Hematopoietic multipotent progenitor cell (in vitro differentiated cells): ENCODE data around the gene METTL15. TPM values are rescaled to one million over a fixed set of nuclear protein-coding genes. Genes with fewer than 3 reads are reported as not detected.
A peak's percentile ranks its signal among the peaks of the same experiment; 100 is the strongest.
"Not testable (repeated sequence)": the region's sequence is repeated elsewhere in the genome, so short reads cannot be mapped to it uniquely, and the experiment has no call there.

Experiments
- DNase-seq, 3 donors: peaks; one replicate each; pipeline ENCODE4 v3.0.0-alpha.2; 2011 to 2015; ENCODE audit warnings: low read depth in 2 of 3, low spot score in 2 of 3
- total RNA-seq: library from RNA; depleted of rRNA; stranded (reverse); fragments of >200 nt; gene quantifications from one replicate; pipeline ENCODE4 v1.2.3, GENCODE V29; 2012

The METTL15 gene
- total RNA-seq, 1 donor: 8.1 TPM

DNA sequence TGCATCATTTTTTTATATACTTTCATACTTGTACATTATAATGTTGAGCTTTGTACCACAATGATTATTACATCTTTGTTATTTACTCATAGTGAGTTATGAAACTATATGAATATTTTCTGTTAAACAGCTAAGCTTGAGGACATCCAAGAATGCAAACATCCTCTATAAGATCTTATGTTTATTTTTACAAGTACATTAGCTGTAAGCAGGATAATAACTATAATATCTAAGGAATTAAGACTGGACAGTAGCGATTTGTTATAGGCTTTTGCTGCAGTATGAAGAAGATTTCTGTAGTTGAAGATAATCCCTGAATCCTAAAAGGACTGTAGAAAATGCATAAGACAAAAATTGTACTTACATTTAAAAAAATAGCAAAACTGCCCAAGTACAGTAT lies 176.0 kb downstream of the METTL15 start:
- DNase-seq: no peak

DNA sequence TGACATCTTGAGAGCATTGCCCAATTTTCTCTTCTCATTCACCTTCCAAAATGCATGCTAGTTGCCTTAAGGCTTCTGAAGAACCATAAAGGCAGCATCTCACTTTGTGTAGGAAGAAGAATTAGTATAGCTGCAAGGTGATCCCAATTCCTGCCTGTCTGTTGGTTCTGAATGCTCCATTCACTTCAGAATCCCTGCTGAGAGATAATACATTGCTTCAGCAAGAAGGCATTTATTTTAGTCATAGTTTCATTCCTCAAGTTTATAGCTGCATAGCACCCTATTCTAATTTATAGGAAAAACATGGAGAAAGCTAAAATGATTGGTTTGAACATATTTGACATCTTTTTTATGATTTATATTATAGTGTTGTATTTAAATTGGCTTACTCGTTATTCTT lies 181.3 kb downstream of the METTL15 start:
- DNase-seq: no peak

DNA sequence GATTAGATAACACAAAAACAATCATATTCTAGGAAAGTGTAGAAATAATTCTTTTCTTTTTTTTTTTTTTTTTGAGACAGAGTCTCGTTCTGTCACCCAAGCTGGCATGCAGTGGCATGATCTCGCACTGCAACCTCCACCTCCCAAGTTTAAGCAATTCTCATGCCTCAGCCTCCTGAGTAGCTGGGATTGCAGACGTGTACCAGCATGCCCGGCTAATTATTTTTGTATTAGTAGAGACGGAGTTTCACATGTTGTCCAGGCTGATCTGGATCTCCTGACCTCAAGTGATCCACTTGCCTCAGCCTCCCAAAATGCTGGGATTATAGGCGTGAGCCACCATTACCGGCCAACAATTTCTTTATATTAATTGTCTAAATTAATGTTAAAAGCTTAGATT lies 182.8 kb downstream of the METTL15 start:
- not testable (repeated sequence) for DNase-seq

DNA sequence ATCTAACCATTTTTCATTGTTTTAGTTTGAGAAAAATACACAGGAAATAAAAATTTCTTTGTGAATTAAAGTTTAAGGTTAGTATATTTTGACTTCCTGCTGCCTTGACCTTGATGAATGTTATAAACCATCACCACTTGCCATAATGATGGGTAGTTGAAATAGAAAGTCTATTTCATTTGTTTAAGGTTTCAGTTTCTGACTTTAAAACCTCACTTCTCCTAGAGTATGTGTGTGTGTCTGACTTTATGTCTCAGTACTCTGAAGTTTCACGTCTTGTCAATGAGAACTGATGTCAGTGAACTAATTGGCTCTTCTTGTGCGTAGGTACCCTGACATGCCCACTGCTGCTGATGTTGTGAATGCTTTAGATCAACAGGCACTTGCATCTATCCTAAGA lies 188.2 kb downstream of the METTL15 start:
- no peak for DNase-seq

DNA sequence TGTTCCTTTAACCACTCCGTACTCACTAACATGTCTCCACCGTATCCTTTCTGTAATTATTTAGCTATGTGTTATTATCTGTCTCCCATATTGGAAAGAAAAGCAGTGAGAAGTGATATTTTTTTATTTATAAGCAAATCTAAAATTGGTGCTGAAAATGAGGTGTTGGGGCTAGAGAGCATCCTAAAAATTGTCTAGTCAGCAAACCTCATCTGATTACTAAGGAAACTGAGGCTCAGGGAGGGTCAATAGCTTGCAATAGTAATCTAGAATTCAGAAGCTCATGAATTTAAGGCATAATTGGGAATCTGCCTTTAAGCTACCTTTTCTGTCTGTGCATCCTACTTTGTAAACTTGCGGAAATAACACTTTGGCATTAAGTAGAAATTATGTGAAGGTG lies 190.0 kb downstream of the METTL15 start:
- DNase-seq: no peak

DNA sequence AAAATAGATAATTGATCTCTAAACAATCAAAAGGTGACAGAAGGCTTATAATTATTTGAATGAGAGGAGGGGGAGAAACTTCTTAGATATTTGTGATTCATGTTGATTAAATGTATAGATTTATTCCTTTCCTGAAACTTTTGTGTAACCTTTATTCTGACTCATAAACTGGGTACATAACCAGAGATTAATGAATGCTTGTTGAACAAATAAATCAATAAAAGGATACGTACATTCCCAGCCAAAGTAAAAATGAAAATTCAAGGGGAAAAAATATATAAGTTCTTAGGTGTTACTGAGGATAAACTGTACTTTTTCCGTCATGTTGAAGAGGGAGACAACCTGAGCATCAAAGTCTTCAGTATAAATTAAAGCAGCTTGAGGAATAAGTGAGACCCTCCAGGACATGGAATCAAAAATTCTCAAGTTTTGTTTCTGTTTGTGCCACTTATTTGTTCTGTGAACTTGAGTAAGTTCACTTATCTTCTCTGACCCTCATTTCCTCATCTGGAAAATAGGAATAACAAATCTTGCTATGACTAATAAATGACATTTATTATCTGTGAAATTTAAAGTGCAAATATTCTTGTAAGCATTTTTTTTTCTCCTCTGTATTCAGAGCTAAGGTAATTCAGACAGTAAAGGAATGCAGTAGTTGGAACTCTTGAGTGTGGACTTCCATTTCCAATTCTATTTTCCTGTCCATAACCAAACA lies 195.4 kb downstream of the METTL15 start:
- DNase-seq: no peak

DNA sequence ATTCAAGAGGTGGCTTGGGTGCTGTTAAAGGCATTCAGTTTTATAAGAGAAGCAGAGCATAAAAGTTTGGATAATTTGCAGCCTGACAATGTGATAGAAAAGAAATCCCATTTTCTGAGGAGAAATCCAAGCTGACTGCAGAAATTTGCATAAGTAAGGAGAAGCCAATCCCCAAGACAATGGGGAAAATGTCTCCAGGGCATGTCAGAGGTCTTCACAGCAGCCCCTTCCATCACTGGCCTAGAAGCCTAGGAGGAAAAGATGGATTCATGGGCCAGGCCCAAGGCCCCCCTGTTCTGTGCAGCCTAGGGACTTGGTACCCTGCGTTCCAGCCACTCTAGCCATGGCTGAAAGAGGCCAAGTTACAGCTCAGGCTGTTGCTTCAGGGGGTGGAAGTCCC lies 207.3 kb downstream of the METTL15 start:
- DNase-seq: no peak

DNA sequence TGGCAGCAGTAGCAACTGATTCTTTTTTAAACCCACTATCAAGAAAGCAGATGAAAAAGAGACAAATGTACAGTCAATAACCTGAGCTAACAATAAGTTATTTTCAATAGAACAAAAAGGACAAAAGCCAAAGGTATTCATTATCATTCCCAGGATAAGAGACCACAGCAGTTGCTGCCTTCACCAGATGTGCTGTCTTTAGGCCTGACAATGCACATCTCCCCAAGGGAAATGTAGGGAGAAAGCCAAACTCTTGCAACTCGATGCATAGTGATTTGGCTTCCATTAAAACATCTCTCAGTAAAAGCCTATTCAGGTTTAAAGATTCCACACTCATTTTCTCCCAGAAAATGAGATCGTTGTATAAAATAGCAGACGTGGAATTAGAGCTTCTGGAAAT lies 210.7 kb downstream of the METTL15 start:
- DNase-seq: no peak

DNA sequence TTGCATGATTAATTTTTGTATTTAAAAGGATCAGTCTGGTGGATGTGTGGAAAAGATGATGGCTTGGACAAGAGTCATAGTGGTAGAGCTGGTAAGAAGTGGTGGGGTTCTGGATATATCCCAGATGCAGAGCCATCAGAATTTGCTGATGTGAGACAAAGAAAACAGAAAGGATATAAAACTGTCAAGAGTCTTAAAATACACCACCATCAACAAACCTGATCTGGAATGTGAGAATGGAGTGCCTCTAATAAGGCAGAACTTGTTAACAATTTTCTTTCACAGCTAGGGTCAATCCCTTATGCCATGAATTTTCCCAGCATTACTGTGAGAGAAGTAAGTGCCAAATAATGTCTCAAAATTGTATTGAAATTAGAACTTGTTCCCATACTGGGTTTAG lies 215.4 kb downstream of the METTL15 start:
- no peak for DNase-seq

DNA sequence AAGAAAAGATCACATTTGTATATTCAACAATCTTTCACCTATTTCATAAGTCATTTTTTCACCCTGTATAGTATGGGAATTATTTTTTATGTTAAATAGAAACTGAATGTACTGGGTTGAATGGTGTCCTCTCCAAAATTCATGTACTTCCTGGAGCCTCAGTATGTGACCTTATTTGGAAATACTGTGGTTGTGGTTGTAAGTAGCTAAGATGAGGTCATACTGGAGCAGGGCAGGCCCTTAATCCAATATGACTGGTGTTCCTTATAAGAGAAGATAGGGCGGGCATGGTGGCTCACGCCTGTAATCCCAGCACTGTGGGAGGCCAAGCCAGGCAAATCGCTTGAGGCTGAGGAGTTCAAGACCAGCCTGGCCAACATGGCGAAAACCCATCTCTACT lies 224.2 kb downstream of the METTL15 start:
- not testable (repeated sequence) for DNase-seq

DNA sequence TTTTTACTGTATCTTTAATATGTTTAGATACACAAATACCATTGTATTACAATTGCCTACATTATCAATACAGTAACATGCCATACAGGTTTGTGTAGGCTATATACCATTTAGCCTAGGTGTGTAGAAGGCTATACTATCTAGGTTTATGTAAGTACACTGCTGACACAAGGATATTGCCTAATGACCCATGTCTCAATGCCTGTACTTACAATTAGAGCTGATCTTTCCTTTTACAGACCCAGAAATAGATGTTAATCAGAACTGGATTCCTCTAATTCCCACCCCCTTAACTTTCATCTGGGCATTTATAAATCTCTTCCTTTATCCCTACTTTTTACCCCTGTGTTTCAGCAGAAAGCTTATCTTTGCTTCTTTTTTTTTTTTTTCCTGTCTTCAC lies 229.5 kb downstream of the METTL15 start:
- no peak for DNase-seq

DNA sequence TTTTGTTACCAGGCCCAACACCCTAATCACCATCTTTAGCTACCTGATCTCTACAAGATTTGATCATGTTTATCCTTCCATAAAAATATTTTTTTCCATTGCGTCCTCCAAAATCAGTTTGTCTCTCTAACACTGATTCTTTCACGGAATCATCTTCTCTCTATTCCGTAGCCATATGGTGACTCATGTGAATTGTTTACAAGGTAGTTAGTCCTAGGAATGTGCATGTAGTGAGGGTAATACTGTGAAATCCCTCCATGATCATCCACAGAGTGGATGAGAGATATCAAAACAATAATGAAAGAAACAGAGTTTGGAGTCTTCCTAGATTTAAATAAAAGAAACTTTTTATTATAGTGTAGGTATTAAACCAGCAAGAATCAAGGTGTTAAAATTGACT lies 230.2 kb downstream of the METTL15 start:
- DNase-seq: no peak

DNA sequence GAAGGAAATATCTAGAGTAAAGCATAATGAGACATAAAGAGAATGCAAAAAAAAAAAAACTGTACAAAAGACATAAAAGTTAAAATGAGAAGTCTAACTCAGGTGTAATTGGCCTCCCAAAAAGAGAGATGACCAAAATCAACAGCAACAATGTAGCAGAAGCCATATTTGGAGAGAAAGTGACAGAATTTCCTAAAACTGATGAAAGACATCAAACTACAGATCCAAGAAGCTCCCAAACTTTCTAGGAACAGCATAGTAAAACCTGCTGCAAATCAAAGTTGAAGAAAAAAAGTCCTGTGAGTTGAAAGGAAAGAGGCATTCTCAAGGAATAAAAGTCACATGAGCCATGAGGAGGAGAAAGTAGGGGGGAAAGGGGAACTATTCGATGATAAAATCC lies 231.3 kb downstream of the METTL15 start:
- DNase-seq: no peak

DNA sequence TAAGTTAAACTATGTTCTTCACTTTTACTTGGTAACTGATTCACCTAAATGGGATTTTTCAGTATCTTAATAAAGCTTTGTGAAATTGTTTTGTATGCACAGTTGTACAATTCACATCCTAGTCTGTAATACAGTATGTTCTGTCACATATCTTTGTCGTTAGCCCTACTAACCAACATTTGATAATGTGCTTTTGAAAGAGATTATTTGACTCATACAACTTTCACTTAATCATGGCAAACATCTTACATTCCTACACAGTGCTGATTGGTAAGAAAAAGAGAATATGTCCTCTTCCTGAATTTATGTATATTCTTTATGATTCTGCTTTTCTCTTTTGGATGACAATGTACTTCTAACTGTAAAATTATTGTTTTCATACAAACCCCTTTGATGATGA lies 234.5 kb downstream of the METTL15 start:
- DNase-seq: no peak

DNA sequence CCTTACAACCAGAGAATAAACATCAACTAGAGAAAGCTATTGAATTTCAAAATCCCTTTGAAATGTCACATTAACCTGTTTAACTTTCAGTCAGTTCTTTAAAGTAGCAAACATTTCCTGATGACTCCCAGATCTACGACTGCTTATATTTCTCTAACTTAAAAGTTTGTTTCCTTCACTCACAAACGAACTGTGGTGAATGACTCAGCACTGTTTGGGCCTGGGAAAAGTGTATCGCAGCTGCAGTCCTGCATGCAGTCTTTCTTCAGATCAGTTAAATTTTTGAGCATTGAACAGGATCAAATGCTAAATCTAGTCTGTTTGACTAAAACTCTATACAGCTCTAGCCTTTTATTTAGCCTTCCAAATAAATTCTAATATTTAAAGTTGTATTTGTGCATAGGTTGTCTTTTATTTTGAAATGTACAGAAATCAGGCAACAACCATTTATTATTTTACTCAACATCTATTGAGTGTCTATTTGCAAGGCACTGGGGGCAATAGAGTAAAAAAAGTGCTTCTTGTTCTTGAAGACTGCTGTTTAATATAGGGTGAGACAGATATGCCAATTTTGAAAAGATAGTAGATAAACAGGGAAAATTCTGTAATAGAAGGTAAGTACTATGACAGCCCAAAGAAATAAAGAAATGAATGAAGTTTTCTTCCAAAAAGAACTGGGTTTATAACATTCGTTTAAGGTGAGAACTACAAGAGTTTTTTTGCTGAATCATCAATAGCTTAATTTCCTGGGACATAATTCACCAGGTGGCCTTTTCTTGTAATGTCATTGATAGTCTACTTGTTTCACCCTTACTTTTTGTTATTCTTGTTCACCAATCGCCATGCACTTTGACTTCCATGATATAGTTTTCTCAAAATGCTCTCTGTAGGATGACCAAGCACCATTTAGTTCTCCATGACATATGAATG lies 235.4 kb downstream of the METTL15 start:
- peak in 2 of 3 donors; percentile 5 to 46 for DNase-seq

DNA sequence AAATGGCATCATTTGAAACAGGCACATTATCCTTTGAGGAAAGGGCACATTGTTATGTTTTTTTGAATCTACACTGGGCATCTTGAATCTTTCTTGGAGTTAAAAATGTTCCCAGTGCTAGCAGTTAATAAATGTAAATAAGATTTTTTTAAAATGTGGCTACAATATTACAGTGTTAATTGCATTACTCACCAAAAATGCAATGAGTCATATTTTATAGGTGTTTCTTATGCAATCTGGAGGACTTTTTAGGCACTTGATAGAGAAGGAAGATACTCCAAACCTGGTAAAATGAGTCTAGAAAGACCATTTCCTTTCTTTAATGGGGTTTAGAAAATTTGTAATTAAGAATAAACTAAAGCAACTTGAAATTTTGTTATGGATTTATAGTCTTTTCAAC lies 238.0 kb downstream of the METTL15 start:
- no peak for DNase-seq

DNA sequence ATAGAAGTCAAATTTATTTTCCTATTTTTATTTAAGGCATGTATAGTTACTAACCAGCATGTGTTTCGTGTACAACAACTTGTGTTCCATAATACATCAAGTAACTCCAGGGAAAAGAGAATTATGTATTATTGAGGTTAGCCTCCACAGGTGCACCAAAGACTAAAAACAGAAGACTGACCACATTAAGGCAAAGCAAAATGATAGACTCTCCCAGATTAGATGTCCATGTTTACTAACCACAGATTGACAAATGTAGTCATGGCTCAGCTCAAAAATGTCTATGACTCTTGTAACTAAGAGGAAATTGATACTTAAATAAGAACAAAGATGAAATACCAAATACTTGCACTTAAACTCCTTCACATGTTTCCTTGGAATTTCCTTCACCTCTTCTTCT lies 238.5 kb downstream of the METTL15 start:
- no peak for DNase-seq

DNA sequence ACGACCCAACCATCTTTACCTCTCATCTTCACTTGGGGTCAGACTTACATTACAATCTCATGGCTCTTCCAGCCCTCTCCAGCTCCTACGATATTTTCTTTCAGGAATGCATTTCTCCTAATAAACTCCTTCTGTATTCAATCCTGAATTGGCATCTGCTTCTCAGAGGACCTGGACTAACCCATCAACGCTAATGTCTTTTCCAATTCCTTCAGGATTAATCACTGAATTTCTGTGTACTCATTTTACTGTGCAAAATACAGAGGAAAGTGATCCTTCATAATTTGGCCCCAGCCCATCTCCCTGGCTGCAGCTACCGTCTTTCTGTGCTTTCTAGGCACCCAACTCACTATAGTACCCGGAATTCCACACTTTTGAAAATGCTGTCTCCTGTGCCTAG lies 239.2 kb downstream of the METTL15 start:
- no peak for DNase-seq

DNA sequence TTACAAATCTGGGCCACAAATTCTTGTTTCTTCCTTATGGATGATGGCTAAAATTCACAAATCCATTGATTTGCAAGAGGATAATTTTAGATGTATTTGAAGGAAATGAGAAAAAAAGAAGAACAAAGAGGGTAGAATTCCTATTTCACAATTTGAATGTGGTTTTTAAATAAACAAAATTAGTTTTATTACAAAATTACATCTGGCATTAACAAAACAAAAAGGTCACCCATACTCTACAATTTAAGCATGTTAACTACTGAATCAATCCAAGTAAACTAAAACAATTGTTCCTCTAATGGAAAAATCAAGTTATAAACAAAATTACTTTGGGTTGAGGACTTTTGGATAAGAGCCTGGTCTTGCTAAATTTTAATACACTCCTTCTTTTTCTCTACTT lies 242.0 kb downstream of the METTL15 start:
- no peak for DNase-seq

DNA sequence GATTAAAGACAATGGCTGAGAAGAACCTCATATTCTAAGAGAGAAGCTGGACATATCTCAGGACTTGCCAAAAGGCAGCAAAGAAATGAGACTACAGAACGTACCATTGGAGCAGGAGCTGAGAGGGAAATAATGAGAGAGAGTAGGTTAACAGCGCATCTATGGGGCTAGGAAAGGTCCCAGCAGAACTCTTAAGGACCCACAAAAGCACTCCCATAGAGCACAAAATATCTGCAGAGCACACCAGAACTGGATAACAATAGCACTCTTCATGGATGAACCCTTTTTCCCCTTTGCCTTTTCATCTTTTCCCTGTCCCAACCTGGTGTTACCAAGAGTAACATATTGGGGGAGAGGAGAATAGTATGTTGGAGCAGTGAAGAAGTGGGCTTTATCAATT lies 245.8 kb downstream of the METTL15 start:
- DNase-seq: no peak

DNA sequence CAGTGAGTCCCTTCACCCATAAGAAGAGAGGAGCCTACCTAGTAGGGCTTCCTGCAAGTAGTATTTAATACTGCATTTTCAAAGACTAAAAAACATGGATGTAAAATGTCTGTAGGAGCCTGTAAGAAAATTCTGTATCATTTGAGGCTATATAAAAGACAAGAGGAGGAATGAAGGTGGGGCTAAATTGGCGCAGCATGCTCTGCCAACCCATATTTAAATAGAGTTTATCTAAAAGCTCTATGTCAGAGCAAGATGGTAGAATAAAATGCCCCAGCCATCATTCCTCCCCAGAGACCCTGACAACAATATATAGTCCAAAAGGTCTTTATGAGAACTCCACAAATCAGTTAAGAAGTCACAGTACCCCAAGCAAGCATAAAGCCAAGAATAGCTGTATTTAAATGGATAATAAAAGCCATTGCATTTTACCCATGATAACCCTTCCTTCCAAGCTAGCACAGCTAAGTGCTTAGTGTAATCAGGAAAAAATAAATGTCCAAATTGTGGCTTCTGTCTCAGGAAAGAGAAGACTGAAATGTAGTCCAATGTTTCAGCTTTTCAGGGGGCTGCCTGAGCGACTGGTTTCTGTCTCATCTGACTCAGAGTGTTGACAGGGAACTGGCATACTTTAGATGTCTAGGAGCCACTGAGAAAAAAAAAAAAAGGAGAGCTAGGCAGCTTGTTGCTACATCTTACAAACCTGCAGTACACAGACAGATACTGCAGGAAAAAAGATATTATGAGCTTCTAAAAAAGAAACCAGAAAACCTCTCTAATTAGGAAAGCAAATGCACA lies 258.6 kb downstream of the METTL15 start:
- no peak for DNase-seq
